ENCODE data around the gene SLC7A11.

- TF ChIP-seq GATA2 (IDR thresholded peaks at IDR 0.05; ENCODE audit: low read depth, low read length) (no peak), GATA3 (IDR thresholded peaks at IDR 0.05; ENCODE audit: low read depth, low read length) (no peak)
These were observed 64.7 kb downstream of the SLC7A11 start for GRCh38 chr4:138177278-138177968.
